Left cardiac atrium (tissue), 4 donors: ENCODE results near the gene TRIM67. TPM values are rescaled to one million over a fixed set of nuclear protein-coding genes. Genes with fewer than 3 reads are reported as not detected.

ENCODE experiments used
- ATAC-seq, 2 donors: fragments of 200-7000 bp; cut with Tn5 transposase; one replicate each; pipeline ENCODE4 v1.9.1; 2020; ENCODE audit warnings: mild to moderate bottlenecking in 2 of 2, moderate library complexity in 2 of 2
- DNase-seq: peaks from one replicate; pipeline ENCODE4 v3.0.0-alpha.2; 2020
- intact Hi-C, 2 donors: fragments of 100-400 bp; cut with DNase I; formaldehyde crosslinking; loops; one replicate each; pipeline versions ENCODE4 v1.14.1 to v1.15.1; 2022 to 2023
- total RNA-seq, 2 donors: library from RNA; stranded (reverse); fragmentation: NEBNext Ultra II Directional; extraction: Animal tissue kit (Norgen Biotek cat#: 25700); gene quantifications; one replicate each; pipeline ENCODE4 v1.2.1, GENCODE V29; 2021
- donor health status: DM: no; HTN: yes; CAD: no.
- donor health status: DM: no; HTN: yes; CAD: no; lungs with severe emphysema.
- donor health status: DM: yes; HTN: yes; CAD: no.
- donor health status: Dilated cardiomyopathy.

Gene TRIM67
- total RNA-seq, 2 donors from 2014 or later = 0.12 to 0.16 TPM

DNA sequence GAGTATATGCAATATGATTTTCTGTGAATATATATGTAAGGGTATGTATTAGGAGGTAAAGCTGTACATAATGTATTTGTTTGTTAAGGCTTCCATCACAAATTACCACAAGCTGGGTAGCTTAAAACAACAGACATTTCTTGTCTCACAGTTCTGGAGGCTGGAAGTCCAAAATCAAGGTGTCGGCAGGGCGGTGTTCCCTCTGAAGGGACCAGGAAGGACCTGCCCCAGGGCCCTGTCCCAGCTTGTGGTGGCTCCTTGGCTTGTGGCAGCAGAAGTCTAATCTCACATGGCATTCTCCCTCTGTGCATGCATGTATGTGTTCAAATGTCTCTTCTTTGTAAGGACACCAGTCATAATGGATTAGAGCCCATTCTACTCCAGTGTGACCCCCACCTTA is 17.1 kb downstream of the TRIM67 start:
- intact Hi-C loops = no loop called here
- ATAC-seq (no peak), DNase-seq (no peak)

GRCh38 chr1:231180034-231180433 is 18.2 kb downstream of the TRIM67 start:
- intact Hi-C loops = no loop called here
- DNase-seq (no peak), ATAC-seq (no peak)

GRCh38 chr1:231181271-231181670 is 19.4 kb downstream of the TRIM67 start:
- intact Hi-C loops = no loop called here
- ATAC-seq = no peak

DNA sequence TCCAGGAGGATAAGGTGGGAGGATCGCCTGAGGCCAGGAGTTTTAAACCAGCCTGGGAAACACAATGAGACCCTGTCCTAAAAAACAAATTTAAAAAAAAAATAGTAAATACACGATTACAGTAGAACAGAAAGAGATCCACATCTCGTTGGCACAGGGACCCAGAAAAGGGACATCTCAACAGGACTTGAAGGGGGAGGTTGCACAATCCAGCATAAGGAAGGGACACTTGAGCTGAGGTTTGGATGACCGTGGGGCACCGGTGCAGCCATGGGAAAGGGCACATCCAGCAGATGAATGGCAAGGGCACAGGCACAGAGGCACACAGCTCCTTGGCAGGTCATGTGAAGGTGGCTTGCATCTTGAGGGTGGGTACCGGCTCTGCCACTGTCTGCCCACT is 20.5 kb downstream of the TRIM67 start:
- DNase-seq (no peak), ATAC-seq (no peak)
- intact Hi-C loops = no loop called here

More at GRCh38 chr1:231181271-231181670, 19.4 kb downstream of the TRIM67 start:
- no peak for DNase-seq

DNA sequence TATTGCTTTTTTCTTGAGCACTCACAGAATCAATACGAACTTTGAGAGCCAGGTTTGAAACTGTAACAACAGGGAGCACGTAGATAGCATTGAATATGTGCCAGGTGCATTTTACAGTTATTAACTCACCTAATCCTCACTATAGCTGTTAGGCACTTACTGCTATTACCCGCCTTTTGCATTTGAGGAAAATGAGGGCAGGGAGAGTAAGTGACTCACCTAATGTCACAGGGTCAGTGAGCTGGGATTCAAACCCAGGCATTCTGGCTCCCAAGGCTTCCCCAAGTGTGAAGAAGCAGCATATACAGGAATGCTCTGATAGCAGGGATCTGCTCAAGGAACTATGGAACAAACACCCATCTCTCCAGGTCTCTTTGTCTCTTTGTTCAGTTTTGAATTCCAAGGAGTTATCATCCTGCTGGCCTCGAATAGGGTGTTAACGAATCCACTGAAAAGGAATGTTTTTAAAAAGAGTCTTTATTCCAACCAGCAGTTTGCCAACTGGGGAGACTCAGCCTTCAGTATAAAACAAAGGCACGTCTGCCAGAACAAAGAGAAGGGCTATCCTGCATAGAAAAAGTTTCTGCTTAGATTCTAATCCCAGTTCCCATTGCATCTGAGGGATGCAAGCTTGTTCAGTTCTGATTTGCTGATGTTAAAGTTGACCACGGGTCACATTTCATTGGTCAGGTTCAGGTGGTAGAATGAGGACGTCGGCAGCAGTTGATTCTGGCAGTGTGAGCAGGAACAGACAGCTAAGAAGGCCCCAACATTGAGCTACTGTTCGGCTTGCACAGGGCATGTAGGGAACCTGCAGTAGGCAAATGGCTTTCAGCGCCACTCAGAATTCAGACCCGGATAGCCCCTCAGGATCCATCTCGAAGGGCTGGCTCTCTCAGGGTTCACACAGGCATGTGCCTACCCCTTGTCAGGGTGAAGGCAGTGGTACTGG is 22.1 kb downstream of the TRIM67 start:
- DNase-seq = no peak
- intact Hi-C loops = no loop called here
- no peak for ATAC-seq

DNA sequence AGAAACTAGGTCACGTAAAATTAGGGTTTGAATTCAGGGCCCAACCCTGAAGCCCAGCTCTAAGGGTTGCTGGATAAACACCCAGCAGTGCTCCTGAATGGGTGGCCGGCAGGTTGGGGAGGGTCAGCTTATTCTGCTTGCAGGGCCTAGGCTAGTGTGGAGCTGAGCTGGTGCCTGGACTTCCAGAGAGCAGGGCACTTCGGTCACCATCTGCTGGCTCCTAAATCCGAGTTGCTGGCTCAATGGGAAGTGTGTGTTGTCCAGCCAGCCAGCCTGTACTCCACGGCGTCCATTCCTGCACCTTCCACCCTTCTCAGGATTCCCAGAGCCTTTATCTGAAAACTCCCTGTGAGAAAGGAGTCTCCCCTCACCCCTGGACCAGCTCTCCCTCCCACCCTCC is 23.0 kb downstream of the TRIM67 start:
- intact Hi-C loops = no loop called here
- DNase-seq (no peak), ATAC-seq (no peak)

- no peak for ATAC-seq
- intact Hi-C loops = no loop called here
- no peak for DNase-seq
Measured at GRCh38 chr1:231185391-231185790, 23.5 kb downstream of the TRIM67 start.

GRCh38 chr1:231186356-231187115 is 24.7 kb downstream of the TRIM67 start:
- DNase-seq (no peak), ATAC-seq (no peak)
- intact Hi-C loops = no loop called here

GRCh38 chr1:231187571-231187970 is 25.7 kb downstream of the TRIM67 start:
- DNase-seq = no peak
- intact Hi-C loops = no loop called here

DNA sequence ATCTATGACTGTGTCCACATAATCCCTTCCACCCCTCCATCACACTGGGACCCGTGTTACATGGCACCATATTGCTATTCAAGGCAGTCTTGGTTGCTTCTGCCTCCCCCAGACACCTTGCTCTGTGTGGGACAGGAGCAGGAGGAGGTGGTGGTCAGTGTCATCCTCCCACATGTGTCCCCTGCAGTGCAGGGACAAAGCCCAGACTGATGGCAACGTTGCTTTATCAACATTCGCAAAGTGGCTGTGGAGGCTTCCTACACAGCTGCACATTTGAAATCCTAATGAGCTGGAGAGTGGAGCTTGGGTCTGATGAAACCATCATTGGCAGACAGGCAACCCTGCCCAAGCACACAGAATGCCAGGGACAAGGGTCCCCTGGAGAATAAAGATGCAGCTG is 26.2 kb downstream of the TRIM67 start:
- intact Hi-C loops = no loop called here
- no peak for DNase-seq
- ATAC-seq = no peak

More at GRCh38 chr1:231187571-231187970, 25.7 kb downstream of the TRIM67 start:
- ATAC-seq = no peak

- intact Hi-C loops = no loop called here
- no peak for DNase-seq
- ATAC-seq = no peak
Measured at GRCh38 chr1:231188768-231189167, 26.9 kb downstream of the TRIM67 start.

DNA sequence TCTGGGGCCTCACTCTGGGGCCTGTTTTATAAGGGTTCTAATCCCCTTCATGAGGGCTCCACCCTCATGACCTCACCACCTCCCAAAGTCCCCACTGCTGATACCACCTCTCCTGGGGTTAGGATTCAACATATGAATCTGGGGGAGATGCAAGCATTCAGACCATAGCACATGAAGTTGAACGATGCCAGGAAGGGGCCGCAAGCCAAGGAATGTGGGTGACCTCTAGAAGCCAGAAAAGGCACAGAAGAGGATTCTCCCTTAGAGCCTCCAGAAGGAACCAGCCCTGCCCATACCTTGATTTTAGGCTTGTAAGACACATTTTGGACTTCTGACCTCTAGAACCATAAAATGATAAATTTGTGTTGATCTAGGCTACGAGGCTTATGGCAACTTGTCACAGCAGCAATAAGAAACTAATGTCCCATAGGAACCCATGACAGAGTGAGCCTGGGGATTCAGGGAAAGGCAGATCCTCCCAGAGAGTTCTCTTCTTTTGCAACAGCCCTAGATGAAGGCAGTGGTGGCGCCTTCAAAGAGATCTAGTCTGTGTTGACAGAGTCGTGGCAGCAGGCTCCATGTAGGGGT is 27.9 kb downstream of the TRIM67 start:
- intact Hi-C loops = no loop called here
- no peak for ATAC-seq
- no peak for DNase-seq

GRCh38 chr1:231190456-231190855 is 28.6 kb downstream of the TRIM67 start:
- intact Hi-C loops = no loop called here
- no peak for DNase-seq
- no peak for ATAC-seq

- ATAC-seq (peak; percentile 89 to 92), DNase-seq (peak; percentile 56)
- intact Hi-C loops = no loop called here
Measured at GRCh38 chr1:231192620-231193163, 30.8 kb downstream of the TRIM67 start.

DNA sequence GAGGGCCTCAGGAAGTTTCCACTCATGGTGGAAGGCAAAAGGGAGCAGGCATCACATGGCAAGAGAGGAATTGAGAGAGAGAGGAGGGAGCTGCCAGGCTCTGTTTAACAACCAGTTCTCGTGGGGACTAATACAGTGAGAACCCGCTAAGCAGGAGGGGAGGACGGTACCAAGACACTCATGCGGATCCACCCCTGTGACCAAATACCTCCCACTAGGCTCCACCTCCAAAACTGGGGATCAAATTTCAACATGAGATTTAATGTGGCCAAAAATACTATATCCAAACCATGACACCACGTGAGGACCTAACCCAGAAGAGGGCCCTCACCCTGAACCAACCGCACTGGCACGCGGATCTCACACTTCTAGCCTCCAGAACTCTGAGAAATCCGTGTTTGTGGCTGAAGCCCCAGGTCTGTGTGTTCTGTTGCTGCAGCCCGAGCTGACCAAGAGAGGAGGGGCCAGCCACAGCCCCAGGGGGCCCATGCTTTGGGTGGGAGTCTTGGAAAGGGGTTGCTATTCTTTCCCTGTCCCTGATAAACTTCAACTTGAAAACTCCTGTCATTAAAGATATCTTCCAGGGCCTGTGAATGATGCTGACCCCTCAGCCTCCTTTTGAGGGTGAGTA is 32.0 kb downstream of the TRIM67 start:
- DNase-seq (no peak), ATAC-seq (no peak)
- intact Hi-C loops = no loop called here

DNA sequence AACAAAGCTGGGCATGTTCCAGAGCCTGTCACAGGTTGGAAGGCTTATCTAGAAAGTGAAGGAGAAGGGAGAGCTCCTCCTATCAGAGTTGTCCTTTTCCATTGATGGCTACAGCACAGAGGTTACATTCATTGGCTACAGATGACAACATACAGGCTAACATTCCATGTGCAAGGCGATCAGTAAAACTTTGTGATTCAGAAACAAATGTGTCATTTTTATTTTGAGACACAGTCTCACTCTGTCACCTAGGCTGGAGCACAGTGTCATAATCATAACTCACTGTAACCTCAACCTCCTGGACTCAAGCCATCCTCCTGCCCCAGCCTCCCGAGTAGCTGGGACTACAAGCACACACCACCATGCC is 32.6 kb downstream of the TRIM67 start:
- DNase-seq (no peak), ATAC-seq (no peak)
- intact Hi-C loops = no loop called here

GRCh38 chr1:231194843-231195516 is 33.1 kb downstream of the TRIM67 start:
- no peak for DNase-seq
- intact Hi-C loops = no loop called here
- ATAC-seq = no peak

DNA sequence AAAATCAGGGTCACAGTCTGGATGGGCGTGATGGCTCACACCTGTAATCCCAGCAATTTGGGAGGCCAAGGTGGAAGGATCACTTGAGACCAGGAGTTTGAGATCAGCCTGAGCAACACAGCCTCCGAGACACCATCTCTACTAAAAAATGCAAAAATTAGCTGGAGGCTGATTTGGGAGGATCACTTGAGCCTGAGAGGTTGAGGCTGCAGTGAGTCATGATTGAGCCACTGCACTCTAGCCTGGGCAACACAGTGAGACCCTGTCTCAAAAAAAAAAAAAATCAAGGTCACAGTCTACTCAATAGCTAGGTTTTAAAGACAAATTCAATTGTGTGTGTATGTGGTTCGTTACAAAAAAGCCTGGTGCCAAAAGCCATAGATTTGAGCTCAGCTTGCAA is 34.4 kb downstream of the TRIM67 start:
- intact Hi-C loops = no loop called here
- ATAC-seq (no peak), DNase-seq (no peak)

GRCh38 chr1:231196728-231197127 is 34.9 kb downstream of the TRIM67 start:
- intact Hi-C loops = no loop called here
- ATAC-seq (no peak), DNase-seq (no peak)
